Transverse colon (tissue), 4 donors: ENCODE measurements around the gene GSTA4. TPM values are rescaled to one million over a fixed set of nuclear protein-coding genes. Genes with fewer than 3 reads are reported as not detected.

ENCODE experiments used
- DNase-seq: peaks from one replicate; pipeline ENCODE4 v3.0.0-alpha.2; 2019
- H3K27ac ChIP-seq, 4 donors: fragments of 200-600 bp; sonication (generic); 2 replicates each; pipeline ENCODE4 v1.5.1; 2016 to 2018; ENCODE audit warnings: inconsistent platforms in 4 of 4
- H3K27me3 ChIP-seq: fragments of 200-600 bp; sonication (generic); 2 replicates; pipeline ENCODE4 v1.5.1; 2017; ENCODE audit warnings: inconsistent platforms
- H3K36me3 ChIP-seq, 4 donors: fragments of 200-600 bp; sonication (generic); 2 replicates each; pipeline ENCODE4 v1.5.1; 2017 to 2019; ENCODE audit warnings: inconsistent platforms in 4 of 4
- H3K4me1 ChIP-seq, 4 donors: fragments of 200-600 bp; sonication (generic); 2 replicates each; pipeline ENCODE4 v1.5.1; 2017 to 2020; ENCODE audit warnings: inconsistent platforms in 4 of 4
- H3K4me3 ChIP-seq, 4 donors: fragments of 200-600 bp; sonication (generic); 1 replicate in 1 of 4; 2 replicates in 3 of 4; pipeline versions ENCODE4 v1.5.1 to v1.6.1; 2017 to 2019; ENCODE audit warnings: inconsistent platforms in 4 of 4
- H3K9me3 ChIP-seq, 2 donors: fragments of 200-600 bp; sonication (generic); 2 replicates each; pipeline ENCODE4 v1.5.1; 2017 to 2019; ENCODE audit warnings: inconsistent platforms in 2 of 2
- EP300 ChIP-seq: sonication (generic); formaldehyde crosslinking; IDR thresholded peaks from one replicate; pipeline ENCODE4 v1.6.1; 2017; ENCODE audit warnings: antibody characterized with exemption, low read depth
- POLR2A ChIP-seq: fragments of 450-650 bp; IDR thresholded peaks from one replicate; pipeline ENCODE4 v1.6.1; 2016; ENCODE audit warnings: antibody characterized with exemption, mild to moderate bottlenecking, moderate library complexity
- POLR2AphosphoS5 ChIP-seq, 3 donors: sonication (generic); formaldehyde crosslinking; IDR thresholded peaks; one replicate each; pipeline ENCODE4 v1.6.1; 2016; ENCODE audit warnings: antibody characterized with exemption in 3 of 3
- WGBS, 2 donors: methylation state at CpG; one replicate each; pipeline ENCODE4 v1.1.5; 2018; ENCODE audit warnings: low coverage in 1 of 2; 5-methylcytosine and 5-hydroxymethylcytosine counted together
- in situ Hi-C, 4 donors: fragments of 200-750 bp; cut with MboI; loops; one replicate each; pipeline versions ENCODE4 v1.15.0 to v1.15.1; 2017; ENCODE audit warnings: low sequenced_read_pairs in 3 of 4, low pct_ligation_motif_present in 1 of 4, low pct_unique_long_range_greater_than_20kb in 1 of 4
- intact Hi-C: fragments of 100-400 bp; cut with DNase I; formaldehyde crosslinking; loops from one replicate; pipeline ENCODE4 v1.15.1; 2023; ENCODE audit warnings: low total_unique reads
- total RNA-seq, 4 donors: library from RNA; depleted of rRNA; stranded (reverse); fragments of >200 nt; gene quantifications; one replicate each; pipeline ENCODE4 v1.1.0, GENCODE V29; 2016
- TF ChIP-seq, protein P1 (sequence below), 5 experiments: fragments of 200-600 bp in 3 of 5; fragments of 450-650 bp in 2 of 5; sonication (generic) in 3 of 5; IDR thresholded peaks; 1 replicate in 2 of 5; 2 replicates in 3 of 5; pipeline ENCODE4 v1.5.1; 2016 to 2017; ENCODE audit warnings: antibody characterized with exemption in 5 of 5, inconsistent platforms in 3 of 5, mild to moderate bottlenecking in 2 of 5, moderate library complexity in 1 of 5

The GSTA4 gene
- total RNA-seq, 4 donors from 2014 or later: 1.5 to 47.4 (median 11.2) TPM

DNA sequence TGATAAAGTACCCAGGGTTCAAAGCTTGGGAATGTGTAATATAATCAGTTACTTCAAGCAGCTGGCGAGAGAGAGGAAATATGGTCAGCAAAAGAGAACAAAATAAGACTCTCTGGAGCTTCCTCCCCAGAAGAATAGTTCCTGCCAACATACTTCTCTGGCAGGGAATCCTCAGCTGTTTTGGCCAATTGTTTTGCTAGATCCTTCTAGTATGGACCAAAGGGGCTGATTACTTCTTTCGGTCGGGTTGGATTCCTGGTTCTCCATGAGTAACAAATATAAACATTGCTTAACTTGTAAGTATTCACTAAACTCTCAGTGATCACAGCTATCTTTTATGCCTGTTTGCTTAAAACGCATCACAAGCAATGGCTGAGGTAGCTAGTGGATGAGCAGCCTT is 38.7 kb upstream of the GSTA4 start:
- Histone ChIP-seq H3K27ac (peak overlapping the region; percentile 32 to 67 (median 61)), H3K27me3 (no peaks in the 10 kb centered on the region), H3K4me3 (no peak overlapping the region), H3K9me3 (no peaks in the 10 kb centered on the region), H3K36me3 (peaks cover 0 to 22% (median 4%) of the 10 kb centered on the region in 4 donors), H3K4me1 (peaks cover 0 to 16% (median 6%) of the 10 kb centered on the region in 4 donors)
- WGBS, 2 donors: 65 to 69% methylated on average over 3 to 4 of the region's 4 CpGs
- TF ChIP-seq POLR2AphosphoS5 (IDR thresholded peaks at IDR 0.05): peak in 1 of 3 donors; percentile 5
- TF ChIP-seq, protein P1, sequence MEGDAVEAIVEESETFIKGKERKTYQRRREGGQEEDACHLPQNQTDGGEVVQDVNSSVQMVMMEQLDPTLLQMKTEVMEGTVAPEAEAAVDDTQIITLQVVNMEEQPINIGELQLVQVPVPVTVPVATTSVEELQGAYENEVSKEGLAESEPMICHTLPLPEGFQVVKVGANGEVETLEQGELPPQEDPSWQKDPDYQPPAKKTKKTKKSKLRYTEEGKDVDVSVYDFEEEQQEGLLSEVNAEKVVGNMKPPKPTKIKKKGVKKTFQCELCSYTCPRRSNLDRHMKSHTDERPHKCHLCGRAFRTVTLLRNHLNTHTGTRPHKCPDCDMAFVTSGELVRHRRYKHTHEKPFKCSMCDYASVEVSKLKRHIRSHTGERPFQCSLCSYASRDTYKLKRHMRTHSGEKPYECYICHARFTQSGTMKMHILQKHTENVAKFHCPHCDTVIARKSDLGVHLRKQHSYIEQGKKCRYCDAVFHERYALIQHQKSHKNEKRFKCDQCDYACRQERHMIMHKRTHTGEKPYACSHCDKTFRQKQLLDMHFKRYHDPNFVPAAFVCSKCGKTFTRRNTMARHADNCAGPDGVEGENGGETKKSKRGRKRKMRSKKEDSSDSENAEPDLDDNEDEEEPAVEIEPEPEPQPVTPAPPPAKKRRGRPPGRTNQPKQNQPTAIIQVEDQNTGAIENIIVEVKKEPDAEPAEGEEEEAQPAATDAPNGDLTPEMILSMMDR (IDR thresholded peaks at IDR 0.05): no peak
- no peak for DNase-seq
- in situ Hi-C loops (no loop called here), intact Hi-C loops (no loop called here)

DNA sequence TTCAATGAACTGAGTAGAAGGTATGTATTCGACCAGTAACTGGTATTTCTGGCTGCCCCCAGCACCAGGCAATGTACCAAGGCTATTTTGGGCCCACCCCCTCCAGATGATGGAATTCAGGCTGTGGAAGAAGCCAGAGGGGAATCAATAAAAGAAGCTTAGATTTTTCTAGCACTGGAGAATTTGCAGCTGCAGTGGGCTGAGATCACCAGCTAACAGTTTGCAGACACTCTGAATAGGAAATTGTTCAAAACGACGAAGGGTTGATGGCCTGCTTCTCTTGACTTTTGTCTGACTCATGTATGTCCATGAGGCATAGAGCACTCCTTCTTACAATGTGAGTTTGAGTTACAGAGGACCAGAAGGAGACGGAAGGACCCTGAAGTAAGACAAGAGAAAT is 37.8 kb upstream of the GSTA4 start:
- TF ChIP-seq EP300 (no peak), POLR2AphosphoS5 (IDR thresholded peaks at IDR 0.05) (no peak), POLR2A (no peak)
- TF ChIP-seq, protein P1 (IDR thresholded peaks at IDR 0.05): no peak
- in situ Hi-C loops (no loop called here), intact Hi-C loops (no loop called here)
- DNase-seq: no peak
- H3K27ac ChIP-seq: peak overlapping the region; percentile 32 to 67 (median 61)
- no peak overlapping the region for H3K4me3 ChIP-seq
- peaks cover 0 to 22% (median 4%) of the 10 kb centered on the region in 4 donors for H3K36me3 ChIP-seq
- WGBS, 2 donors: 57 to 77% methylated on average over 4 of the region's 4 CpGs
- no peaks in the 10 kb centered on the region for H3K9me3 ChIP-seq
- H3K27me3 ChIP-seq: no peaks in the 10 kb centered on the region
- peaks cover 0 to 16% (median 6%) of the 10 kb centered on the region in 4 donors for H3K4me1 ChIP-seq

DNA sequence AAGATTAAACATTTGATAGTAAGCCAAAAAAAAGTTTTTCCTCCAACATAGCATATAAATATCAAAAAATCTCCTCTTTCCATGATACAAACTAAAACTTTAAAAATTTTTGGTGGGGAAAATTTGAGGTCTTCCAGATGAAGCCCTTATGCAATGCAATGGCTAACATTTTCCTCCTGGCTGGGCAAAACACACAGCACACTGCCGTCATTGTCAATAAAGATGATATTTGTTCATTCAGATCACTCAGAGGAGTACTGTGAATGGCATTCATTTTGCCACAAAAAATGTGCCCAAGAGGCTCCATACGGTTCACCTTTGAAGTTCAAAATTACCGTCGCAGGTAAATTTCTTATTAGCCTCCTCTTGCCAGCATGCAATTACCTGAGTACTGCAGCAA is 36.2 kb upstream of the GSTA4 start:
- no peak overlapping the region for H3K4me3 ChIP-seq
- H3K4me1 ChIP-seq: peaks cover 0 to 16% (median 6%) of the 10 kb centered on the region in 4 donors
- no peak overlapping the region for H3K27ac ChIP-seq
- intact Hi-C loops: no loop called here
- no peaks in the 10 kb centered on the region for H3K9me3 ChIP-seq
- in situ Hi-C loops: no loop called here
- peaks cover 0 to 33% (median 5%) of the 10 kb centered on the region in 4 donors for H3K36me3 ChIP-seq
- 92 to 96% methylated on average over 4 of the region's 4 CpGs for WGBS, 2 donors
- no peaks in the 10 kb centered on the region for H3K27me3 ChIP-seq
- TF ChIP-seq POLR2AphosphoS5 (IDR thresholded peaks at IDR 0.05): no peak
- TF ChIP-seq, protein P1 (IDR thresholded peaks at IDR 0.05): no peak
- no peak for DNase-seq

DNA sequence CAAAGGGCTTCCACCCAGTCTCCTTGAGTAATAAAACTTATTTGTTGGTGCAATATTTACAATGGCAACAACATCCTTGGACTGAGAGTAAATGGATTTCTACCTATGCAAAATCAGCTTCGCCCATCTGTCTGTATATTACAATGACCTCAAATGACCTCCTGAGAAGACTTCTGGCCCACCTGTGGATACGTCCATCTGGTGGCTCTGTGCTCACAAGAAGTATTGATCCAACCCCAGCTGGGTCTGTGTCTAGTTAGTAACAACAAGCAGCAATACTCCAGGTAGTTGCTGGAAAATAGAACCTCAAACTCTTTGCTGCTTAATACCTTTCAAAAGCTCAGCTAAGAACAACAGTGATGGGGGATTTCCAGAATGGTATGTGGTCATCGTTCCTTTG is 34.7 kb upstream of the GSTA4 start:
- Histone ChIP-seq H3K4me1 (peaks cover 0 to 12% (median 6%) of the 10 kb centered on the region in 4 donors), H3K9me3 (no peaks in the 10 kb centered on the region), H3K27me3 (no peaks in the 10 kb centered on the region), H3K36me3 (peaks cover 0 to 40% (median 7%) of the 10 kb centered on the region in 4 donors), H3K4me3 (no peak overlapping the region), H3K27ac (no peak overlapping the region)
- in situ Hi-C loops: no loop called here
- 71 to 80% methylated on average over 1 to 3 of the region's 3 CpGs for WGBS, 2 donors
- intact Hi-C loops: no loop called here
- no peak for TF ChIP-seq POLR2AphosphoS5 (IDR thresholded peaks at IDR 0.05)
- DNase-seq: no peak

DNA sequence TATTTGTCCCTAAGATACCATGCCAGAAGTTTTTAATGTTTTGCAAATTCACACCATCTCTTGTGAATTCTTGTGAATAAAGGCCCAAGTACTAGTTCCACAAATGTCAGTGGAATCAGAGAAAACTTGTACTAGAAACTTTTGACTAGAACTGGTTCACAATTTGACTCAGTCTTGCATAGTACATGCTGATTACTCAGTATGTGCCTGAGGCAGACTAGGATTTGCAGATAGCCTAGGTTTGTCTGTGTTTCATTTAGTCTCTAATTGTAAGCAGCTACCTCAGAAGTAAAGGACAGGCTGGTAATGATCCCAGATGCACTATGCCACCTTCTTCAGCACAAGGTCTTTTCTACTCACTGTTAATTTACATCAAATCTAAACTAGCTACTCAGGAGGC is 34.2 kb upstream of the GSTA4 start:
- Histone ChIP-seq H3K4me1 (peaks cover 0 to 12% (median 6%) of the 10 kb centered on the region in 4 donors), H3K4me3 (no peak overlapping the region), H3K27me3 (no peaks in the 10 kb centered on the region), H3K9me3 (no peaks in the 10 kb centered on the region), H3K27ac (no peak overlapping the region), H3K36me3 (peaks cover 0 to 40% (median 7%) of the 10 kb centered on the region in 4 donors)
- in situ Hi-C loops (no loop called here), intact Hi-C loops (no loop called here)
- no peak for TF ChIP-seq POLR2AphosphoS5 (IDR thresholded peaks at IDR 0.05)
- TF ChIP-seq EP300: no peak
- TF ChIP-seq, protein P1 (IDR thresholded peaks at IDR 0.05): no peak
- TF ChIP-seq POLR2A: no peak
- DNase-seq: no peak
